Caco-2 (cell line): ENCODE data around the gene PAPPA2. TPM values are rescaled to one million over a fixed set of nuclear protein-coding genes. Genes with fewer than 3 reads are reported as not detected.

Experiments
- BruUV-seq: library from RNA; stranded (reverse); fragments of 400-500 nt; replicated peaks from 2 replicates; lab custom pipeline; 2021; lab: Mats Ljungman, UMichigan
- CTCF ChIA-PET: fragments of 300-600 bp; sonication (Branson Sonifier 250); formaldehyde crosslinking; loops from one replicate; lab custom pipeline; 2022; ENCODE audit warnings: antibody characterized with exemption; lab: Charles Lee
- POLR2A ChIA-PET: fragments of 300-600 bp; sonication (Branson Sonifier 250); formaldehyde crosslinking; loops from one replicate; lab custom pipeline; 2022; ENCODE audit warnings: antibody characterized with exemption; lab: Charles Lee
- DNase-seq, 2 experiments: peaks; one replicate each; pipeline versions ENCODE4 v3.0.0 to v3.0.0-alpha.2; 2020 to 2022
- H3K27me3 ChIP-seq: replicated peaks from 2 replicates; pipeline ENCODE4 v1.6.0; 2011; ENCODE audit warnings: low read length; ENCODE audit not compliant: control insufficient read depth, insufficient read depth
- H3K36me3 ChIP-seq: 2 replicates; pipeline ENCODE4 v1.5.1; 2011; ENCODE audit warnings: low read length; ENCODE audit not compliant: control insufficient read depth, insufficient read depth
- H3K4me1 ChIP-seq: fragments of 250-450 bp; sonication (Bioruptor Pico); 2 replicates; pipeline ENCODE4 v1.5.1; 2020; ENCODE audit warnings: mild to moderate bottlenecking
- H3K4me3 ChIP-seq: 2 replicates; pipeline ENCODE4 v1.5.1; 2011; ENCODE audit warnings: low read depth, mild to moderate bottlenecking, control low read depth, low read length
- H3K9me3 ChIP-seq: fragments of 250-450 bp; sonication (Bioruptor Pico); 2 replicates; pipeline ENCODE4 v1.5.1; 2020; ENCODE audit warnings: mild to moderate bottlenecking, moderate library complexity
- H3K27ac Mint-ChIP-seq: one replicate; pipeline ENCODE4 v1.8.0; 2022; ENCODE audit warnings: mixed read lengths; ENCODE audit not compliant: unreplicated experiment
- H3K27me3 Mint-ChIP-seq: one replicate; pipeline ENCODE4 v1.8.0; 2022; ENCODE audit warnings: mixed read lengths; ENCODE audit not compliant: insufficient read depth, unreplicated experiment
- H3K36me3 Mint-ChIP-seq: one replicate; pipeline ENCODE4 v1.8.0; 2022; ENCODE audit warnings: mild to moderate bottlenecking, mixed read lengths; ENCODE audit not compliant: insufficient read depth, unreplicated experiment
- H3K4me1 Mint-ChIP-seq: one replicate; pipeline ENCODE4 v1.8.0; 2022; ENCODE audit warnings: low read depth, mixed read lengths; ENCODE audit not compliant: unreplicated experiment
- H3K4me3 Mint-ChIP-seq: one replicate; pipeline ENCODE4 v1.8.0; 2022; ENCODE audit warnings: mild to moderate bottlenecking, moderate library complexity, mixed read lengths; ENCODE audit not compliant: unreplicated experiment
- H3K9me3 Mint-ChIP-seq: one replicate; pipeline ENCODE4 v1.8.0; 2022; ENCODE audit warnings: mixed read lengths; ENCODE audit not compliant: unreplicated experiment
- CTCF ChIP-seq, 2 experiments: fragments of 200-600 bp in 1 of 2; IDR thresholded peaks; 1 replicate in 1 of 2; 2 replicates in 1 of 2; pipeline versions ENCODE4 v1.5.1 to v1.8.0; 2011 to 2022; ENCODE audit warnings: antibody characterized with exemption in 1 of 2, control low read depth in 1 of 2, inconsistent platforms in 1 of 2, low read depth in 1 of 2, low read length in 1 of 2, mild to moderate bottlenecking in 1 of 2, moderate library complexity in 1 of 2; ENCODE audit not compliant: insufficient read depth in 1 of 2, severe bottlenecking in 1 of 2, unreplicated experiment in 1 of 2
- intact Hi-C: fragments of 100-400 bp; cut with micrococcal nuclease; formaldehyde crosslinking; loops from one replicate; pipeline ENCODE4 v1.10.0; 2022; ENCODE audit not compliant: unreplicated experiment
- total RNA-seq: library from RNA; stranded (reverse); gene quantifications from 2 replicates; pipeline ENCODE4 v1.2.3, GENCODE V29; 2022

PAPPA2 gene
- total RNA-seq, 1 experiment from 2014 or later: 0.18 TPM

GRCh38 chr1:176469450-176470010, 6.6 kb downstream of the PAPPA2 start:
- intact Hi-C loops: loop anchor here (5.0 kb wide), 1 partner anchor 1317 kb away; no protein-coding TSS in a partner anchor
- no peak overlapping the region for H3K4me3 Mint-ChIP-seq

GRCh38 chr1:176471338-176472121, 8.6 kb downstream of the PAPPA2 start:
- Mint-ChIP-seq H3K9me3 (no peaks in the 10 kb centered on the region), H3K4me3 (no peak overlapping the region), H3K27me3 (peaks cover 9% of the 10 kb centered on the region), H3K27ac (no peak overlapping the region), H3K4me1 (no peaks in the 10 kb centered on the region), H3K36me3 (no peaks in the 10 kb centered on the region)
- intact Hi-C loops: no loop called here
- Histone ChIP-seq H3K36me3 (no peaks in the 10 kb centered on the region), H3K9me3 (no peaks in the 10 kb centered on the region), H3K4me3 (no peak overlapping the region), H3K4me1 (no peaks in the 10 kb centered on the region), H3K27me3 (peaks cover 2% of the 10 kb centered on the region; the same call in 1 of the 2 replicates)
- BruUV-seq: no TSS peak
- no peak for DNase-seq
- no peak for TF ChIP-seq CTCF (IDR thresholded peaks at IDR 0.05; ENCODE audit: insufficient read depth in 1 of 2, low read depth in 1 of 2, low read length in 1 of 2, severe bottlenecking in 1 of 2, unreplicated experiment in 1 of 2)
- POLR2A ChIA-PET: no interaction called here
- CTCF ChIA-PET: no interaction called here

More at GRCh38 chr1:176469450-176470010, 6.6 kb downstream of the PAPPA2 start:
- H3K4me3 ChIP-seq: no peak overlapping the region
- Mint-ChIP-seq H3K27me3 (peaks cover 12% of the 10 kb centered on the region), H3K4me1 (no peaks in the 10 kb centered on the region), H3K9me3 (no peaks in the 10 kb centered on the region), H3K27ac (no peak overlapping the region), H3K36me3 (no peaks in the 10 kb centered on the region)
- H3K9me3 ChIP-seq: no peaks in the 10 kb centered on the region
- no peaks in the 10 kb centered on the region for H3K36me3 ChIP-seq
- POLR2A ChIA-PET: no interaction called here
- TF ChIP-seq CTCF (IDR thresholded peaks at IDR 0.05; ENCODE audit: insufficient read depth in 1 of 2, low read depth in 1 of 2, low read length in 1 of 2, severe bottlenecking in 1 of 2, unreplicated experiment in 1 of 2): no peak
- H3K27me3 ChIP-seq: peaks cover 2% of the 10 kb centered on the region; the same call in 1 of the 2 replicates
- DNase-seq: no peak
- CTCF ChIA-PET: no interaction called here
- no peaks in the 10 kb centered on the region for H3K4me1 ChIP-seq
- no TSS peak for BruUV-seq

GRCh38 chr1:176479971-176480370, 17.0 kb downstream of the PAPPA2 start:
- Mint-ChIP-seq H3K4me3 (no peak overlapping the region), H3K27me3 (peaks cover 10% of the 10 kb centered on the region), H3K9me3 (no peaks in the 10 kb centered on the region), H3K4me1 (no peaks in the 10 kb centered on the region), H3K27ac (no peak overlapping the region), H3K36me3 (no peaks in the 10 kb centered on the region)
- peaks cover 1% of the 10 kb centered on the region; the same call in 1 of the 2 replicates for H3K27me3 ChIP-seq
- no TSS peak for BruUV-seq
- TF ChIP-seq CTCF (IDR thresholded peaks at IDR 0.05; ENCODE audit: insufficient read depth in 1 of 2, low read depth in 1 of 2, low read length in 1 of 2, severe bottlenecking in 1 of 2, unreplicated experiment in 1 of 2): no peak
- intact Hi-C loops: no loop called here
- ChIA-PET POLR2A (no interaction called here), CTCF (no interaction called here)
- no peaks in the 10 kb centered on the region for H3K9me3 ChIP-seq
- H3K4me1 ChIP-seq: no peaks in the 10 kb centered on the region
- DNase-seq: peak in 1 of 2 experiments; percentile 1
- H3K4me3 ChIP-seq: no peak overlapping the region
- no peaks in the 10 kb centered on the region for H3K36me3 ChIP-seq
